GM12892 (cell line): Measurements from ENCODE around the gene EEPD1.
A peak's percentile ranks its signal among the peaks of the same experiment; 100 is the strongest.

Experiments used
- DNase-seq: peaks from one replicate; pipeline ENCODE4 v3.0.0; 2011; ENCODE audit not compliant: insufficient read length
- FAIRE-seq: peaks from 2 replicates; lab custom pipeline; 2011; peaks lifted over from hg19 to GRCh38; lab: Jason Lieb, UNC
- POLR2A ChIP-seq: IDR thresholded peaks from 2 replicates; pipeline ENCODE4 v1.6.1; 2011; ENCODE audit warnings: low read depth, low read length, control low read depth
- POLR2AphosphoS5 ChIP-seq: IDR thresholded peaks from 2 replicates; pipeline ENCODE4 v1.6.1; 2011; ENCODE audit warnings: low read depth, low read length, control low read depth
- TAF1 ChIP-seq: IDR thresholded peaks from 2 replicates; pipeline ENCODE4 v1.6.1; 2011; ENCODE audit warnings: low read depth, mild to moderate bottlenecking, control low read depth, low read length, borderline replicate concordance

The EEPD1 gene

DNA sequence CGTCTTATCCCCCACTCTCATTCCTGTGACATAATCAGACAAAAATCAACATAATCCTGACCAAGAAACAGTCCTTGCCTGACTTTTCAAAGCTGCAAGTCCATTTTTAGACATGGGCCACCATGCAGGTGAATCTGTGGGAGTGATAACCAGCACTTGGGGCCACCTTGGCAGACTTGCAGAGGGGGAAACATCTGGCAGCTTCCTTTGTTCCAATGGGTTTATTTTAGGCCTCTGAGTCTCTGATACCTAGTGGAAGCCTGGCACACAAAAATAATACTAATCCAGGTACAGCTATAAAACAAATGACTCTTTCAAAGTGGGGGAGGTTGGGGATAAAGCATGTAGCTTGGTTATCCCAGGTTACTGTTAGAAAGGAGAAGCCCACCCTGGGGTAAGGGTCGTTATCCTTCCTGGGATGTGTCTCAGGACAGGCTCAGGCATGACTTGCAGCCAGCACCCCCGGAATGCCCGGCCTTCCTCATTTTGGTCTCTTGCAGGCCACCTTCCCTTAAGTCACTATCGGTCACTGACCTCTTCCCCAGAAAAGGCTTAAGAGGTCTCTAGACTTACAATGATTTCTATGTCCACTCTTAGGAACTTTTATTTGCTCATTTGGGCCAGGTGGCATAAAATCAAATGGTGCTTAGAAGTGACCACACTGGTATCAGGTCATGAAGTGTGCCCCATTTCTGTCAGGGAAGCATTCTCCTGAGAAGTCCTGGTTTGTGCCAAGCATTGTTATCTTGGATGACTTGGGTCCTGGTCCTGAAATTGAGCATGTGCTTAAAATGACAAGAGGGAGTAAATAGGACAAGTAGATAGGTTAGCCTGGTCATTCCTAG, 37.6 kb downstream of the EEPD1 start:
- DNase-seq (no peak), FAIRE-seq (no peak)
- TF ChIP-seq TAF1 (no peak), POLR2A (no peak), POLR2AphosphoS5 (no peak)

DNA sequence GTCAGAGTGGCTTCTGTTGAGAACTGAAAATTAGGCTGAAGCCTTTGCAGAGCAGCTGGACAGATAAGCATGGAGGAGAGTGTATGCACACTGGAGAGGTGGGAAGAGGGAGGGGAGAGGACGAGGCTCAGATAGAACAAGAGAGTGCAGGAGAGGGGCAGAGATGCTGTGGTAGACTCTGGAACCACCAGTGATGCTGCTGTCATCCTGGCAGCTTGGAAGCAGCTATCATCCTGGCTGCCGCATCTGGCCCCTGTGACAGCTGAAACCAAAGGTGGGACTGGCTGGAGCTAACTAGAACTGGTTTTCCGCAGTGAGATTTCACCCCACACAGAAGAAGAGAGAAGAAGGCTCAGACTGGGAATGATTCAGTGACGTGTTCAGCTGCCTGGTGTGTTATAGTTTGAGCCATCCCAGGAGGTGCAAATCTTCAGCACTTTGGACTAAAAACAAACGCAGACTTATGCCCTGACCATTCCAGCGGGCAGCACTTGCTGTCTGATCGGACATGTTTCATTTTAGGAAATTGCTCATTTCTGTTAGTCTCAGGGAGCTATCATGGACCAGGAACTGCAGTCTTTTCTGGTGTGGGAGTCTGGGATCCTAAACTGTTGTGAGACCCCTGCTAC, 38.4 kb downstream of the EEPD1 start:
- TF ChIP-seq POLR2A (no peak), POLR2AphosphoS5 (no peak), TAF1 (no peak)
- FAIRE-seq, result peak; percentile 67
- DNase-seq, result no peak

DNA sequence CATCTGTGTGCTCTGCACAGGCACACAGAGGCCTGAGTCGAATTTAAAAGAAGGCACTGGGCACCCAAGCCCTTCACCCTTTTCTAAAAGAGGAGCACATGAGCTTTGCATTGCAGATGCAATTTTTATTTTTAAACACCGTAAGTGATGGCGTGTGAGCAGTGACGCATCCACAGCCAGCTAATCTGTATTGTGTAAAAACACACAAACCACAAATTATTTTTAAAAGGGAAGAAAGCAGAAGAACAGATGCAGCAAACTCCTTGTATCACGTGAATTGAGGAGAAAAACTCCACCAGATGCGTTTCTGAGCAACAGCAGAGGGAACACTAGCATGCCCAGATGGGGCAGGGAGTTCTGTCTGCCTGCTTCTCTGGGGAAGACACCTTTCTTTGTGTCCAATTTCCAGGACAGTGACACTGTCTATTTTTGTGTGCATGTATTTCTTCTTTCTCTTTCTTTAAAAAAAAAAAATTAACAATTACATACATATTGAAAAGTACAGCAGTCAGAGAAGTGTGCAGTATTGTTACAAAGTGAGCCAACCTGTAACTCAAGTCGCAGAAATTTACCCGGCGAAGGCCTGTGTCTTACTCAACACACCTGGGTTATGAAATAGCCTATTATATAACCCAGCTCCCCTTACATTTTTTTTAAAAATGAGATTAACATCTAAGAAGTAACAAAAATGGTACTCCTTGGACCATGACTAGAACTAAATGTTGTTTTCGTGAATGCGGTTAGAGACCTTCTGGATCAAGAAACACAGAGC, 39.2 kb downstream of the EEPD1 start:
- TF ChIP-seq POLR2A, result no peak
- TF ChIP-seq POLR2AphosphoS5, result no peak
- no peak for TF ChIP-seq TAF1
- DNase-seq (no peak), FAIRE-seq (peak; percentile 30)

DNA sequence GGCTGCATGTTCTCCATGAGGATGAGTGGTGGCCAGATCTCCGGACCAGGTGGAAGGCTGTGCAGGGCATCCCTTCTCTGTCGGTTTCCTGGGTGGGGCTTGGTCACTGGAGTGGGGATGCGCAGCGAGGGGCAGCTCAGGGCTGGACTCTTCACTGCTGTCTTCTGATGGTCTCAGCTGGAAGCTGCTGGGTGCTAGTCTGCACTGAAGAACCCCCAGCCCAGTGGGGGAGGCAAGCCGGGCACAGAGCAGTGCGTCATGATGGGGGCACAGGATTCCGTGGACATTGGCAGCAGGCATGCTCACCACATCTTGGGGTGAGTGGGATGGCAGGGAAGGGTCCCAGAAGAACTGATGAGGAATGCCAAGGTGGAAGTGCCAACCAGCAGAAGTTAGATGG, 39.8 kb downstream of the EEPD1 start:
- no peak for TF ChIP-seq TAF1
- no peak for FAIRE-seq

DNA sequence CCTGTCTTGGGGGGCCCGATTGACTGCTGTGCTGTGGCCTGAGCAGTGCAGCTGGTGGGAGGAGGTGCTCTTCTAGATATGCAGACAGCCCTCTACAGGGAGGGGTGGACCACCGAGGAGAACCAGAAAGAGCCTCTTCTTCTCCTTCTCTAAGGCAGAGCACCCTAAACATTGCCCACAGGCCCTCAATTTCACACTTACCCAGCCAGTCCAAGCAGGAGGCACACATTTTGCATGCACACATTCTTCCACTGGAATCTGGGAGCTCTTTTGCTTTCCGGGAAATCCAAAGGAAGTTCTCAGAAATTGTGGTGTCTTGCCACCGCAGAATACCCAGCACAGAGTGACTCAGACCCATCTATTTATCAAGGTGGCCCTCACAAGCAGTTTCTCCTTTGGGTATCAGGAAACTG, 45.8 kb downstream of the EEPD1 start:
- no peak for TF ChIP-seq POLR2AphosphoS5
- TF ChIP-seq TAF1, result no peak
- no peak for TF ChIP-seq POLR2A
- FAIRE-seq (no peak), DNase-seq (no peak)

More for the DNA sequence above, 39.8 kb downstream of the EEPD1 start:
- no peak for DNase-seq

DNA sequence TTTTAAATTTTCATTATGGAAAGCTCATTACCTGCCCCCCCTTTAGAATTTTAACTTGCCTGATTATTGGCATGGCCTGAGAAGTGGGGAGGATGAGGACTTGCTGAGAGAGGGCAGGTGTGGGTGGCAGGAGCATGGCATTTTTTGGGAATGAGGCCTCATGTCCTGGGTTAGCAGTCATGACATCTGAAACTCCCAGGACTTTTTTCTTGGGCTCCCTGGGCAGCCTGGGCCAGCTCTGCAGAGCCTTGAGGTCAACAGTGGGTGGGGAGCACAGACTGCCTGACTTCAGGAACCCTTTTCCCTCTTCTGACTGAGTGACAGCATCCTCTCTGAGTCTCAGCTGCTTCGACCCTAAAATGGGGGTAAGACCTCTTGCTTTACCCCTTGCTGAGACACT, 46.3 kb downstream of the EEPD1 start:
- DNase-seq (no peak), FAIRE-seq (no peak)
- TF ChIP-seq POLR2AphosphoS5 (no peak), TAF1 (no peak), POLR2A (no peak)

DNA sequence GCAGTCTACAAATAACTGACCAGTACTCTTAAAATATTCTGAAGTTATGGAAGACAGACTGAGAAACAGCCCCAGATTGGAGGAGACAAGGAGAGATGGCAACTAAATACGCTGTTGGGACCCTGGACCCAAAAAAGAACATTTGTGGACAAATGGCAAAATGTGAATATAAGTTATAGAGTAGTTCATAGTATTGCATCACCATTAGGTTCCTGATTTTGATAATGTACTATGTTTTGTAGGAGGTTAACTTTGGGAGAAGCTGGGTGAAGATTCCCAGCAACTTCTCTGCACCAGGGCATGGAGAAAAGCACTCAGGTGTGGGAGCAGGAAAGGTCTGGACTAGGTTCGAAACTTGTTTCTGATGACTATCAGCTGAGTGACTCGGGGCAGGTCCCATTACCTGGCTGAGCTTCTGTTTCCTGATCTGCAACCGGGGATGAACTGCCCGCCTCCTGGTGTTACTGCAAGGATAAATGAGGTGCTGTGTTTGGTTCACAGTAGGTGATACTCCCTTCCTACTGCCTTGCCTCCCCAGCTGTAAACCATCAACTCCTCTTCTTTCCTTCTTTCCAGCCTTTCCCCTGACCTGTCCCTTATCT, 48.2 kb downstream of the EEPD1 start:
- no peak for FAIRE-seq
- no peak for DNase-seq
- TF ChIP-seq POLR2A (no peak), POLR2AphosphoS5 (no peak), TAF1 (no peak)

DNA sequence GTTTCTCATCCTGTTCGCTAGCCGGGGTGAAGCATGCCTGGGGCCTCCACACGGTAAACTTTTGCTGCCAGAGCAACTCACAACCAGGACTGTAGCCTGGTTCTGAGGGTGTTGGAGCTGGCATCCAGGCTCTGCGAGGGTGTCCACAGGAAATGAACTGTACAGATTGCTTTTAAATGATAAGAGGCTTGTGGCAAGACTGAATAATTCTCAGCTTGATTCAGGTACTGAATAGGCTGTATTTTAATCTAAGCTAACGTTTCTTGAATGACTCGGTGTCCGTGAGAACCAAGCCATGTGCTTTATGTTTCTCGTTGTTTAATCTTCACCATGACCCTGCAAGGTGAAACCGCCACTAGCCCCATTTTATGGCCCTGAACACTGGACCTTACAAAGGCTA, 49.3 kb downstream of the EEPD1 start:
- TF ChIP-seq POLR2AphosphoS5, result no peak
- TF ChIP-seq TAF1, result no peak
- no peak for TF ChIP-seq POLR2A
- FAIRE-seq (no peak), DNase-seq (no peak)

DNA sequence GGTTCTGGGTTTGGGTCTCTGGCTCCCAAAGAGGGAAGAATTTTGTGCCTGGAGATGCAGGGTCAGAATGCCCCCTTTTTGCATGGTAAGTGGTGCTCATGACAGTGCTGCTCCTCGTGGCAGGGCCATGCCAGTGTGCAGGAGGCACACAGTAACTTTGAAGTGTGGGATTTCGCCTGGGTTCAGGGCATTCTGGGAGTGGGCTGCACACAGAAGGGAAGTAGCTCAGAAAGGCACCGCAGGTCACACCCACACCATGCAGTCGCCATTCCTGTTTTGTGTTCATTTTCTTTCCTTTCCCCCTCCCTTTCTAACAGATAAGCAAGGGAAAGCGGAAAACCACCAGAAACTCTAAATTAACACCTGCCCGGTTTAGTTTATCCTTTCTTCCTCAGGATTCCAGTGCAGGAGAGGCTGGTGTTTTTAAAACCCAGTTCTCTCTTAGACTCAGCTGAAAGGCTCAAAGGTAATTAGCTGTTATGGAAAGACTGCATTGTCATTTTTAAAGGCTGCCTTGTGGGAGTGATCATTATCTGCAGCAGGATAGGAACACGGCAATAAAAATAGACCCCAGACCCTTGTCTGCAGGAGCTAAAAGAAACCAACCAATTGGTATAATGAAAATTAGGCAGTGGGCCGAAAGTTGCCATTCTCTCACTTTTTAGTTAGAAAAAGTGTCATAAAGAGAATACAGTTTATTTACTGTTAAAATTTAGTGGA, 50.2 kb downstream of the EEPD1 start:
- FAIRE-seq (no peak), DNase-seq (no peak)
- no peak for TF ChIP-seq POLR2AphosphoS5
- TF ChIP-seq TAF1, result no peak
- TF ChIP-seq POLR2A, result no peak

DNA sequence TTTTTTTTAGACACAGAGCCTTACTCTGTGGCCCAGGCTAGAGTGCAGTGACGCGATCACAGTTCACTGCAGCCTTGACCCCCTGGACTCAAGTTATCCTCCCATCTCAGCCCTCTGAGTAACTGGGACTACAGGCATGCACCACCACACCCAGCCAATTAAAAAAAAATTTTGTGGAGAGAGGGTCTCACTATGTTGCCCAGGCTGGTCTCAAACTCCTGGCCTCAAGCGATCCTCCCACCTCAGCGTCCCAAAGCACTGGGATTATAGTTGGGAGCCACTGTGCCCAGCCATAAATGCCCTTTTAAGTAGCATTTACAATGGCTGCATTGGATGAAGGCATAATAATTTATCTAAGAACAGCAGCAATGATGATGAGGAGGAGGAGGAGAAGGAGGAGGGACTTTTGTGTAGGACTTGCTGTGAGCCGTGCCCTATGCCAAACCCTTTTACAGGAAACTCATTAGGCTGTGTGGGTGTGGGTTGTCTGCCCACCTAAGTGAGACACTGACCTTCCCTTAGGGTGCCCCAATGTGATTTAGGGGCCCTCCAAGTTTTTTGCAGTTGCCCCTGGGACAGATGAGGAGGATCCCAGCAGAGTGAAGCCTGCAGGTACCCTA, 51.1 kb downstream of the EEPD1 start:
- TF ChIP-seq TAF1, result no peak
- no peak for TF ChIP-seq POLR2A
- no peak for TF ChIP-seq POLR2AphosphoS5
- DNase-seq (no peak), FAIRE-seq (no peak)

DNA sequence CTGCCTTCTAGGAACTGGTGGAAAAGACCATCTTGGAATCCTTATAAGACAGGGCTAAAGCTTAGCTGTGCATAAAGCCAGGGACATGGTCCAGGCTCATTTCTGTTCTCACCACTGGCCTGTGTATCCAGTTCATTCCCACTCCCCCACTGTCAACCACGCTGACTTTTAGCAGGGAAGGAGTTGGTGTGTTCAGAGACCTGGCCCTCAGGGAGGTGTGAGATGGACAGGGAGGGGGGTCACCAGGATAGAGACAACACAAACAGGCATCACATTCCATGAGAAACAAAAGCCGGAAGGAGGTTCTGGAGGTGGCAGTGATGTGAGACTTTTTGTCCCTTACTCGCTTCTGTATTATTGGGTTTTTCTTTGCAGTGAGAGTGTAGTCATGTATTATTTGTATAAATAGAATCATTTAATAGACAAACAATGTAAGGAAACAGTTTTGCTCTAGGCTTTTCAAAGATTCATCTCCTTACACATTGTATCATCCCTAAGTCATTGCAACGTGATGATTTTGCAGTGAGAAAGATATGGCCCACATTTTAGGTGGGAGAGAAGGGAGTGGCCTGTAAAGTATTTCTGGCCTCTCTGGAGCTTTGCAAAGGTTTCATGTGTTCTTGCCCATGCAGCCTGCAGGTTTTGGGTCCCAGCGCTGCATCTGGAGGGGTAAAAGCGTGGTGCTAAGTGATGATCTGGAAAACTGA, 52.0 kb downstream of the EEPD1 start:
- no peak for TF ChIP-seq POLR2A
- no peak for TF ChIP-seq TAF1
- no peak for TF ChIP-seq POLR2AphosphoS5
- no peak for FAIRE-seq
- no peak for DNase-seq
